Endothelial cell of umbilical vein (primary cell): ENCODE results near the gene RBMS1. TPM values are rescaled to one million over a fixed set of nuclear protein-coding genes. Genes with fewer than 3 reads are reported as not detected.

Source experiments
- BruUV-seq: library from RNA; stranded (reverse); fragments of 400-500 nt; replicated peaks from 2 replicates; lab custom pipeline; 2021; lab: Mats Ljungman, UMichigan
- CTCF ChIA-PET: fragments of 300-600, 350-600 bp; sonication (Branson Sonifier 250); formaldehyde crosslinking; loops from one replicate; lab custom pipeline; 2021; ENCODE audit warnings: antibody characterized with exemption, inconsistent platforms; lab: Charles Lee
- POLR2A ChIA-PET: fragments of 300-600, 350-600 bp; sonication (Branson Sonifier 250); formaldehyde crosslinking; loops from one replicate; lab custom pipeline; 2021; ENCODE audit warnings: antibody characterized with exemption, inconsistent platforms; lab: Charles Lee
- DNase-seq: peaks from one replicate; pipeline ENCODE4 v3.0.0-alpha.2; 2011; ENCODE audit warnings: low read depth, low spot score
- FAIRE-seq: peaks from 2 replicates; lab custom pipeline; 2011; peaks lifted over from hg19 to GRCh38; lab: Jason Lieb, UNC
- H2AFZ ChIP-seq: 2 replicates; pipeline ENCODE4 v1.6.0; 2012; ENCODE audit warnings: low read depth, low read length, control low read depth, inconsistent platforms
- H3K27ac ChIP-seq: 2 replicates; pipeline ENCODE4 v1.5.1; 2011; ENCODE audit warnings: low read depth, mild to moderate bottlenecking, control low read depth, low read length, moderate library complexity; ENCODE audit not compliant: insufficient read depth
- H3K27me3 ChIP-seq, 2 experiments: 2 replicates each; pipeline versions ENCODE4 v1.6.0 to v1.6.1; 2011; ENCODE audit warnings: low read length in 2 of 2, mixed read lengths in 1 of 2; ENCODE audit not compliant: control insufficient read depth in 2 of 2, insufficient read depth in 2 of 2
- H3K36me3 ChIP-seq, 2 experiments: 2 replicates in 1 of 2; 3 replicates in 1 of 2; pipeline ENCODE4 v1.5.1; 2011; ENCODE audit warnings: low read length in 2 of 2, mild to moderate bottlenecking in 1 of 2, moderate library complexity in 1 of 2; ENCODE audit not compliant: control insufficient read depth in 2 of 2, insufficient read depth in 2 of 2; ENCODE audit errors: extremely low read depth in 1 of 2
- H3K4me1 ChIP-seq: 3 replicates; pipeline ENCODE4 v1.5.1; 2011; ENCODE audit warnings: mild to moderate bottlenecking, low read length; ENCODE audit not compliant: control insufficient read depth, insufficient read depth; ENCODE audit errors: extremely low read depth
- H3K4me2 ChIP-seq: 2 replicates; pipeline ENCODE4 v1.6.1; 2011; ENCODE audit warnings: low read length, control low read depth, mixed read lengths; ENCODE audit not compliant: insufficient read depth
- H3K4me3 ChIP-seq, 3 experiments: fragments of 200-600 bp in 1 of 3; sonication (generic), shearing (Covaris generic) in 1 of 3; replicated peaks in 1 of 3; 2 replicates each; pipeline ENCODE4 v1.5.1; 2011 to 2016; ENCODE audit warnings: control low read depth in 3 of 3, low read length in 3 of 3, mild to moderate bottlenecking in 2 of 3, inconsistent platforms in 1 of 3, low read depth in 1 of 3, moderate library complexity in 1 of 3; ENCODE audit not compliant: insufficient read depth in 1 of 3
- H3K79me2 ChIP-seq: 2 replicates; pipeline ENCODE4 v1.6.0; 2012; ENCODE audit warnings: low read length, inconsistent platforms; ENCODE audit not compliant: control insufficient read depth, insufficient read depth
- H3K9ac ChIP-seq: replicated peaks from 2 replicates; pipeline ENCODE3; 2011; ENCODE audit warnings: low read length, control low read depth; ENCODE audit not compliant: insufficient read depth; ENCODE audit errors: extremely low read depth
- H3K9me1 ChIP-seq: replicated peaks from 3 replicates; pipeline ENCODE4 v1.6.0; 2011; ENCODE audit warnings: mild to moderate bottlenecking, low read length; ENCODE audit not compliant: control insufficient read depth, insufficient read depth; ENCODE audit errors: extremely low read depth
- H3K9me3 ChIP-seq: replicated peaks from 2 replicates; pipeline ENCODE4 v1.5.1; 2012; ENCODE audit warnings: low read length, inconsistent platforms; ENCODE audit not compliant: control insufficient read depth, insufficient read depth
- H4K20me1 ChIP-seq: replicated peaks from 2 replicates; pipeline ENCODE3; 2011; ENCODE audit warnings: mild to moderate bottlenecking, low read length; ENCODE audit not compliant: control insufficient read depth, insufficient read depth; ENCODE audit errors: extremely low read depth
- FOS ChIP-seq: IDR thresholded peaks from 2 replicates; pipeline ENCODE4 v1.6.1; 2011; ENCODE audit warnings: mild to moderate bottlenecking, low read length, moderate library complexity, borderline replicate concordance; ENCODE audit not compliant: insufficient read depth
- GATA2 ChIP-seq: IDR thresholded peaks from 2 replicates; pipeline ENCODE4 v1.7.0; 2011; ENCODE audit warnings: low read depth, mild to moderate bottlenecking, moderate library complexity, mixed read lengths, low read length; ENCODE audit not compliant: insufficient read length, insufficient read depth
- JUN ChIP-seq: IDR thresholded peaks from 2 replicates; pipeline ENCODE4 v1.6.1; 2011; ENCODE audit warnings: borderline replicate concordance, low read depth; ENCODE audit not compliant: insufficient read length, insufficient read depth
- MYC ChIP-seq: IDR thresholded peaks from one replicate; pipeline ENCODE4 v1.6.1; 2011; ENCODE audit warnings: mild to moderate bottlenecking, low read depth, low read length
- POLR2AphosphoS5 ChIP-seq: IDR thresholded peaks from 2 replicates; pipeline ENCODE4 v1.6.1; 2012; ENCODE audit warnings: low read depth, mild to moderate bottlenecking, control low read depth, low read length, moderate library complexity; ENCODE audit not compliant: insufficient read depth
- dilution Hi-C: fragments of 300-500 bp; cut with MboI; formaldehyde crosslinking; loops from one replicate; pipeline ENCODE4 v1.15.0; 2019; ENCODE audit warnings: low sequenced_read_pairs; ENCODE audit not compliant: extremely low pct_ligation_motif_present
- intact Hi-C: fragments of 100-400 bp; cut with micrococcal nuclease; formaldehyde crosslinking; loops from one replicate; pipeline ENCODE4 v1.10.0; 2022
- polyA plus RNA-seq, 4 experiments: library from polyadenylated mRNA; depleted of rRNA in 3 of 4; stranded (reverse) in 3 of 4; unstranded in 1 of 4; fragments of >200 nt; gene quantifications; 2 replicates each; pipeline versions ENCODE4 v1.2.1 to v1.2.3, GENCODE V29; 2011 to 2012; ENCODE audit warnings: missing spikeins in 1 of 4
- total RNA-seq: library from RNA; stranded (reverse); gene quantifications from 2 replicates; pipeline ENCODE4 v1.2.3, GENCODE V29; 2021
- TF ChIP-seq, protein P1 (sequence below): IDR thresholded peaks from 2 replicates; pipeline ENCODE4 v1.6.1; 2011; ENCODE audit not compliant: insufficient read depth, insufficient read length

Gene RBMS1
- total and polyA plus RNA-seq, 2 donors (not counting 3 experiments of a cell fraction or from before 2014, with no cell fraction given): 60.0 to 93.3 TPM

DNA sequence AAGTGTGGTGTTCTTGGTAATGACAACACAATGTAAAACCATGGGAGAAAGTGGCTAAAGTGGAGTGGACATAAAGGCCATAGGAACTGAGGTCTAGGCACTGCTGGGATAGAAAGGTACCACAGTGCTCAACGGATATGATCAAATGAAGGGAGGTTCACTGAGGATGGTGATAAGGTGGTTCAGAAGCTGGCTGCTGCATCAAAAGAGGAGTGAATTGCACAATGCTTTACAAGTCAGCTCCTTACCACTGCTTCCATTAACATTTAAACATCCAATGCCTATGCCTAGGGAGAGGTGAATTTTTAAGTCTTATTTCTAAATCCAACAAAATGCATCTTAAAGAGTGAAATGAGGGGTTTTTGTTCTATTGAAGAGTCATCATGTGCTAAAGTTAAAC lies 193.4 kb downstream of the RBMS1 start:
- Histone ChIP-seq H3K9ac (no peak overlapping the region), H3K27ac (peak overlapping the region; percentile 65), H2AFZ (no peak overlapping the region), H3K4me3 (no peak overlapping the region), H3K9me1 (no peaks in the 10 kb centered on the region), H3K4me2 (no peak overlapping the region), H4K20me1 (no peaks in the 10 kb centered on the region), H3K79me2 (peaks cover 38% of the 10 kb centered on the region), H3K4me1 (peaks cover 31% of the 10 kb centered on the region), H3K9me3 (no peaks in the 10 kb centered on the region), H3K36me3 (peaks cover 11 to 17% of the 10 kb centered on the region in 2 experiments), H3K27me3 (no peaks in the 10 kb centered on the region)
- DNase-seq (no peak), FAIRE-seq (no peak)
- dilution Hi-C loops: no loop called here
- BruUV-seq: no TSS peak
- intact Hi-C loops: no loop called here
- ChIA-PET CTCF (interaction anchor here (1.0 to 2.2 kb wide), 7 partner anchors 9 to 120 kb away, joined by 3 to 10 read pairs (median 4); no protein-coding TSS in a partner anchor), POLR2A (no interaction called here)
- TF ChIP-seq JUN: no peak
- no peak for TF ChIP-seq GATA2
- no peak for TF ChIP-seq FOS
- TF ChIP-seq POLR2AphosphoS5: no peak
- TF ChIP-seq MYC: no peak
- TF ChIP-seq, protein P1, sequence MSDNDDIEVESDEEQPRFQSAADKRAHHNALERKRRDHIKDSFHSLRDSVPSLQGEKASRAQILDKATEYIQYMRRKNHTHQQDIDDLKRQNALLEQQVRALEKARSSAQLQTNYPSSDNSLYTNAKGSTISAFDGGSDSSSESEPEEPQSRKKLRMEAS: no peak

DNA sequence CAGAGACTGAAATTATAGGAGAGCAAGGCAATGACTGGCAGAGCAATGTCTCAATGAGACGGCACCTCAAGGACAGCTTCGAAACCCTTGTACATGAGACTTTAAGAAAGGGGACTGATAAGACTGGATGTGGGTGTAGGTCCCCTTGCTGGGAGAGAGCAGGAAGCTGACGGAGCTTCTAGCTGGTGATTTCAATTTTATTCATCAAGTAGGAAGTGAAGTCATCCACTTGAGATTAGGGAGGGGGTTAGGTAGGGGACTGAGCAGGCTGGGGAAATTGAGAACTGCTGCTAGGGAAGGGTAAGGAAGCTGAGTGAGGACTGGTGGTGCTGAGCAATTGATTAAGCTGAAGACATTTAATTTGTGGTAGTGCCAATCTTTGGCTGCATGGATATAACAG lies 194.1 kb downstream of the RBMS1 start:
- no TSS peak for BruUV-seq
- FAIRE-seq (peak; percentile 83), DNase-seq (peak; percentile 65)
- Histone ChIP-seq H3K9me3 (no peaks in the 10 kb centered on the region), H3K9me1 (no peaks in the 10 kb centered on the region), H3K4me3 (no peak overlapping the region), H3K9ac (peak overlapping the region; percentile 23), H3K79me2 (peaks cover 38% of the 10 kb centered on the region), H3K36me3 (peaks cover 11 to 17% of the 10 kb centered on the region in 2 experiments), H3K27me3 (no peaks in the 10 kb centered on the region), H4K20me1 (no peaks in the 10 kb centered on the region), H3K4me1 (peaks cover 38% of the 10 kb centered on the region), H3K27ac (peak overlapping the region; percentile 65), H2AFZ (no peak overlapping the region), H3K4me2 (peak overlapping the region; percentile 44)
- intact Hi-C loops: loop anchor here (1.0 to 10.0 kb wide), 2 partner anchors 10 to 365 kb away; no protein-coding TSS in a partner anchor
- CTCF ChIA-PET: interaction anchor here (0.6 to 2.2 kb wide), 9 partner anchors 8 to 695 kb away, joined by 3 to 10 read pairs (median 3); no protein-coding TSS in a partner anchor
- peak; percentile 81 for TF ChIP-seq GATA2
- no peak for TF ChIP-seq POLR2AphosphoS5
- peak; percentile 93 for TF ChIP-seq FOS
- TF ChIP-seq JUN: peak; percentile 48
- dilution Hi-C loops: no loop called here
- POLR2A ChIA-PET: interaction anchor here (0.7 kb wide), 1 partner anchor 14 kb away, joined by 3 read pairs; no protein-coding TSS in a partner anchor
